Activated CD8-positive, alpha-beta T cell treated with anti-CD3 and anti-CD28 coated beads for 36 hours (primary cell): Measurements from ENCODE around the gene HPCAL4. TPM values are rescaled to one million over a fixed set of nuclear protein-coding genes. Genes with fewer than 3 reads are reported as not detected.

Experiments used
- ATAC-seq: fragments of 200-7000 bp; cut with Tn5 transposase; one replicate; pipeline ENCODE4 v1.10.0; 2021; ENCODE audit warnings: mild to moderate bottlenecking, moderate library complexity
- CTCF ChIA-PET: fragments of 350-600 bp; sonication (Branson Sonifier 250); formaldehyde crosslinking; loops from one replicate; lab custom pipeline; 2021; ENCODE audit warnings: antibody characterized with exemption; lab: Charles Lee
- POLR2A ChIA-PET: fragments of 350-600 bp; sonication (Branson Sonifier 250); formaldehyde crosslinking; loops from one replicate; lab custom pipeline; 2021; ENCODE audit warnings: antibody characterized with exemption; lab: Charles Lee
- DNase-seq: peaks from one replicate; pipeline ENCODE4 v3.0.0-alpha.2; 2020
- H3K27ac Mint-ChIP-seq: one replicate; pipeline ENCODE4 v1.8.0; 2021; ENCODE audit warnings: mild to moderate bottlenecking, mixed read lengths
- H3K27me3 Mint-ChIP-seq: one replicate; pipeline ENCODE4 v1.8.0; 2021; ENCODE audit warnings: mixed read lengths
- H3K36me3 Mint-ChIP-seq: one replicate; pipeline ENCODE4 v1.8.0; 2021; ENCODE audit warnings: low read depth, mixed read lengths
- H3K4me1 Mint-ChIP-seq: one replicate; pipeline ENCODE4 v1.8.0; 2021; ENCODE audit warnings: low read depth, mixed read lengths
- H3K4me3 Mint-ChIP-seq: one replicate; pipeline ENCODE4 v1.8.0; 2021; ENCODE audit warnings: mild to moderate bottlenecking, moderate library complexity, mixed read lengths
- H3K9me3 Mint-ChIP-seq: one replicate; pipeline ENCODE4 v1.8.0; 2021; ENCODE audit warnings: mixed read lengths
- intact Hi-C: fragments of 100-400 bp; cut with micrococcal nuclease; formaldehyde crosslinking; loops from one replicate; pipeline ENCODE4 v1.10.0; 2022
- total RNA-seq, 2 experiments: library from RNA; stranded (reverse); gene quantifications; one replicate each; pipeline ENCODE4 v1.2.3, GENCODE V29; 2021
- TF ChIP-seq, protein P1 (sequence below): fragments of 200-600 bp; IDR thresholded peaks from one replicate; pipeline ENCODE4 v1.8.0; 2022; ENCODE audit warnings: antibody characterized with exemption, mild to moderate bottlenecking

Gene HPCAL4
- total RNA-seq, 2 experiments from 2014 or later: 2.8 to 3.0 TPM

DNA sequence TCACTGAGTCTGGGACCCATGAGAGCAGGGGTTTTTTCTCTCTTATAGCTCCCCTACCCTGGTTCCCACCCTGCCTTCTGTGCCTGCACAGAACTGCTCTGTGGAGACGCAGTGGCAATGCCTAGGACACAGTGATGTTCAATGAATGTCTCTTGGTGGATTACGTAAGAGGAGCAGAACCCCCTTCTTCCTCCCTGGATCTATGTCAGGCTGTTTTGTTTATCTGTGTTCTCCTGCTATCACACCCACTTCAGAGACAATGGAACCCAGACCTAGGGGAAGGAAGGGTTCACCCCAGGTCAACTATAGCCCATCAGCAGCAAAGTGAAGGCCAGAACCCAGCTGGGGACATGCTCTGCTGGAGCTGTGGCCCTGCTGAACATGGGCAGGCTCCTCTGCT lies 2.0 kb downstream of the HPCAL4 start:
- TF ChIP-seq, protein P1, sequence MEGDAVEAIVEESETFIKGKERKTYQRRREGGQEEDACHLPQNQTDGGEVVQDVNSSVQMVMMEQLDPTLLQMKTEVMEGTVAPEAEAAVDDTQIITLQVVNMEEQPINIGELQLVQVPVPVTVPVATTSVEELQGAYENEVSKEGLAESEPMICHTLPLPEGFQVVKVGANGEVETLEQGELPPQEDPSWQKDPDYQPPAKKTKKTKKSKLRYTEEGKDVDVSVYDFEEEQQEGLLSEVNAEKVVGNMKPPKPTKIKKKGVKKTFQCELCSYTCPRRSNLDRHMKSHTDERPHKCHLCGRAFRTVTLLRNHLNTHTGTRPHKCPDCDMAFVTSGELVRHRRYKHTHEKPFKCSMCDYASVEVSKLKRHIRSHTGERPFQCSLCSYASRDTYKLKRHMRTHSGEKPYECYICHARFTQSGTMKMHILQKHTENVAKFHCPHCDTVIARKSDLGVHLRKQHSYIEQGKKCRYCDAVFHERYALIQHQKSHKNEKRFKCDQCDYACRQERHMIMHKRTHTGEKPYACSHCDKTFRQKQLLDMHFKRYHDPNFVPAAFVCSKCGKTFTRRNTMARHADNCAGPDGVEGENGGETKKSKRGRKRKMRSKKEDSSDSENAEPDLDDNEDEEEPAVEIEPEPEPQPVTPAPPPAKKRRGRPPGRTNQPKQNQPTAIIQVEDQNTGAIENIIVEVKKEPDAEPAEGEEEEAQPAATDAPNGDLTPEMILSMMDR: no peak
- DNase-seq (no peak), ATAC-seq (no peak)
- Mint-ChIP-seq H3K9me3 (no peaks in the 10 kb centered on the region), H3K4me3 (no peak overlapping the region), H3K36me3 (no peaks in the 10 kb centered on the region), H3K27me3 (peaks cover 32% of the 10 kb centered on the region), H3K4me1 (peaks cover 31% of the 10 kb centered on the region), H3K27ac (no peak overlapping the region)
- intact Hi-C loops: no loop called here
- CTCF ChIA-PET: interaction anchor here (1.1 to 4.2 kb wide), 3 partner anchors 17 to 79 kb away, joined by 4 to 29 read pairs (median 8); partner anchors contain the start of gene NT5C1A
- POLR2A ChIA-PET: no interaction called here

DNA sequence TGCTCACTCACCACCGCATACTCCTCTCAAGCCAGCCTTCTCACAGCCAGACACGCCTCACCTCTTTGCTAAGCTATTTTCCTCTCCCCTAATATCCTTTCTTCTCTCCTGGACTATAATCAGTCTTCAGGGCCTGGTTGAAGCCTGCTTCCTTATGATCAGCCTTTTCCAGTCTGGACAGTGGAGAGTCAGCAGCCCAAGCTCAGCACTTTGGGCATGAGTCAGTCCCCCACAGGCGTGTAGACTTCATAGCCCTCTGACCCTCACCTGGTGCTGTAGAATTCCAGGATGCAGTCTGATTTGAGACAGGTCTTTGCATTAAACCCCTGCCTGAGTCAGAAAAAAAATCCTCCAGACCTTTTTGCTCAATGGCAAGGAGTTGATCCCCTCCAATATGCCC lies 2.5 kb downstream of the HPCAL4 start:
- H3K27ac Mint-ChIP-seq: no peak overlapping the region
- no peaks in the 10 kb centered on the region for H3K9me3 Mint-ChIP-seq
- H3K4me3 Mint-ChIP-seq: no peak overlapping the region
- intact Hi-C loops: no loop called here
- ChIA-PET POLR2A (no interaction called here), CTCF (interaction anchor here (1.0 to 4.2 kb wide), 4 partner anchors 15 to 78 kb away, joined by 4 to 29 read pairs (median 6); partner anchors contain the start of gene NT5C1A)
- no peak for DNase-seq
- H3K4me1 Mint-ChIP-seq: peaks cover 28% of the 10 kb centered on the region
- ATAC-seq: no peak
- peaks cover 31% of the 10 kb centered on the region for H3K27me3 Mint-ChIP-seq
- H3K36me3 Mint-ChIP-seq: no peaks in the 10 kb centered on the region
- TF ChIP-seq, protein P1: no peak

DNA sequence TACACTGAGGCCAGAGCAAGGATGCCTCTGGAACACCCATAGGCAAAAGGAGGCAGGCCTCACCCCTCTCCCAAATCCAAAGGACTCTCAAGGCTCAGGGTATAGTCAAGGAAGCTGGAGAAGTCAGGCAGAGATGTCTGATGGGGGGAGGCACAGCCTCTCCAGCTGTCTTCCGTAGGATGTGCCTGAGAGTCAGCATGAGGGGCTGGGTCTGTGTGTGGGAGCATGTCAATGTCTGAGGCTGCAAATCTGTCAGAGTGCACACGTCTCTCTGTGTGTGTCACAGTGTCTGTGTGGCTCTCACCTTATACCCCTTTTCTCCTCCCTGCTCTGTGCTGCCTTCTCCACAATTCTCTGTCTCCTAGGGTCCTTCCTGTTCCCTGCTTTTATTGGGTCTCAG lies 4.0 kb downstream of the HPCAL4 start:
- no peak for ATAC-seq
- Mint-ChIP-seq H3K27me3 (peaks cover 26% of the 10 kb centered on the region), H3K36me3 (no peaks in the 10 kb centered on the region), H3K4me3 (no peak overlapping the region), H3K4me1 (peaks cover 22% of the 10 kb centered on the region), H3K27ac (no peak overlapping the region), H3K9me3 (no peaks in the 10 kb centered on the region)
- intact Hi-C loops: no loop called here
- no peak for DNase-seq
- CTCF ChIA-PET: interaction anchor here (2.5 kb wide), 1 partner anchor 29 kb away, joined by 8 read pairs; no protein-coding TSS in a partner anchor
- POLR2A ChIA-PET: no interaction called here
- TF ChIP-seq, protein P1: no peak

DNA sequence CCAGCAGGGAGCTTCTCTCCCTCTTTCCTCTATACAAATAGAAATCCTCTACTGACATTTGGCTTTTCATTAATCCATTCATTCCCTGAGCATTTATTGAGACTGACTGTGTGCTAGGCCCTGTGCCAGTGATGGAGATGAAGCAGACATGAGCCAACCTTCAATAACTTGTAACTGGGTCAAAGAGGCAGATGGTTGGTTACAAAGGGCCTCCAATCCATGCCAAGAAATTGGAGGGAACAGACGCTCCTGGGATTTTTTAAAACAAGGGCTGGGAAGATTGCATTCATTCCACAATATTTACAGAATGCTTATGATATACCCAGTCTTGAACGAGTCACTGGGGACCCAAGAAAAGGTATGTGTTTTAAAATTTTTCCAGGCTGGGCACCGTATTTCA lies 6.2 kb downstream of the HPCAL4 start:
- H3K36me3 Mint-ChIP-seq: no peaks in the 10 kb centered on the region
- H3K27me3 Mint-ChIP-seq: peaks cover 23% of the 10 kb centered on the region
- DNase-seq (no peak), ATAC-seq (no peak)
- H3K4me1 Mint-ChIP-seq: peaks cover 20% of the 10 kb centered on the region
- no peak overlapping the region for H3K4me3 Mint-ChIP-seq
- intact Hi-C loops: no loop called here
- POLR2A ChIA-PET: interaction anchor here (0.6 to 1.1 kb wide), 2 partner anchors 9 to 578 kb away, joined by 3 to 4 read pairs; no protein-coding TSS in a partner anchor
- TF ChIP-seq, protein P1: no peak
- CTCF ChIA-PET: interaction anchor here (0.8 to 1.9 kb wide), 4 partner anchors 13 to 31 kb away, joined by 3 to 5 read pairs (median 4); partner anchors contain the start of gene NT5C1A
- H3K27ac Mint-ChIP-seq: no peak overlapping the region
- no peaks in the 10 kb centered on the region for H3K9me3 Mint-ChIP-seq

DNA sequence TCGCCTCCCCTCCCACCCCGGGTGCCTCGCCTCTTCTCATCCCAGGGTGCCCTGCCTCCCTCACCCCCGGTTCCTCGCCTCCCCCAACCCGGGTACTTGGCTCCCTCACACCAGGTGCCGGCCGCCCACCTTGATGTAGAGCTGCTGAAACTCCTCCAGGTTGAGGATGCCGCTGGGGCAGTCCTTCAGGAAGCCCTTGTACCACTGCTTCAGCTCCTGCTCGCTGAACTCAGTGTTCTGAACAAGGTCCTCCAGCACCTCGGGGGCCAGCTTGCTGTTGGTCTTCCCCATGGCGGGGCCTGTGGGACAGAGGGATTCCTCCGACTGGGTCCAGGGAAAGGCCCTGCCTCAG lies 6.9 kb downstream of the HPCAL4 start:
- DNase-seq (no peak), ATAC-seq (no peak)
- peaks cover 21% of the 10 kb centered on the region for H3K27me3 Mint-ChIP-seq
- H3K27ac Mint-ChIP-seq: no peak overlapping the region
- intact Hi-C loops: no loop called here
- H3K4me1 Mint-ChIP-seq: peaks cover 16% of the 10 kb centered on the region
- ChIA-PET POLR2A (interaction anchor here (1.1 to 1.5 kb wide), 2 partner anchors 10 to 54 kb away, joined by 4 read pairs; partner anchors contain the start of gene PPIE), CTCF (interaction anchor here (0.9 to 1.9 kb wide), 6 partner anchors 8 to 35 kb away, joined by 3 to 5 read pairs (median 4); partner anchors contain the start of gene NT5C1A)
- H3K36me3 Mint-ChIP-seq: no peaks in the 10 kb centered on the region
- no peaks in the 10 kb centered on the region for H3K9me3 Mint-ChIP-seq
- TF ChIP-seq, protein P1: no peak
- no peak overlapping the region for H3K4me3 Mint-ChIP-seq
